Measurements from ENCODE around the gene MAGI2.

Gene MAGI2

GRCh38 chr7:78912781-78913180, 540.7 kb downstream of the MAGI2 start:
- DNase-seq (ENCODE audit: low spot score): no peak

- DNase-seq (ENCODE audit: low spot score): no peak
Measured at GRCh38 chr7:78906735-78907134, 546.7 kb downstream of the MAGI2 start.

- DNase-seq (ENCODE audit: low spot score): no peak
Measured at GRCh38 chr7:78905436-78905835, 548.0 kb downstream of the MAGI2 start.

- DNase-seq (ENCODE audit: low spot score): no peak
Measured at GRCh38 chr7:78904983-78905382, 548.5 kb downstream of the MAGI2 start.

GRCh38 chr7:78901566-78901965, 551.9 kb downstream of the MAGI2 start:
- no peak for DNase-seq (ENCODE audit: low spot score)

GRCh38 chr7:78900806-78901205, 552.7 kb downstream of the MAGI2 start:
- DNase-seq (ENCODE audit: low spot score): no peak

GRCh38 chr7:78895393-78895792, 558.1 kb downstream of the MAGI2 start:
- no peak for DNase-seq (ENCODE audit: low spot score)

GRCh38 chr7:78879206-78879605, 574.3 kb downstream of the MAGI2 start:
- DNase-seq (ENCODE audit: low spot score): no peak

GRCh38 chr7:78873117-78873516, 580.4 kb downstream of the MAGI2 start:
- DNase-seq (ENCODE audit: low spot score): no peak

- DNase-seq (ENCODE audit: low spot score): no peak
Measured at GRCh38 chr7:78864339-78864738, 589.1 kb downstream of the MAGI2 start.

- no peak for DNase-seq (ENCODE audit: low spot score)
Measured at GRCh38 chr7:78863281-78863680, 590.2 kb downstream of the MAGI2 start.

- no peak for DNase-seq (ENCODE audit: low spot score)
Measured at GRCh38 chr7:78862411-78862900, 591.0 kb downstream of the MAGI2 start.

- DNase-seq (ENCODE audit: low spot score): no peak
Measured at GRCh38 chr7:78852951-78853350, 600.5 kb downstream of the MAGI2 start.

GRCh38 chr7:78850093-78850740, 603.2 kb downstream of the MAGI2 start:
- no peak for DNase-seq (ENCODE audit: low spot score)

- DNase-seq (ENCODE audit: low spot score): no peak
Measured at GRCh38 chr7:78845155-78845554, 608.3 kb downstream of the MAGI2 start.

- no peak for DNase-seq (ENCODE audit: low spot score)
Measured at GRCh38 chr7:78842068-78842467, 611.4 kb downstream of the MAGI2 start.

GRCh38 chr7:78835897-78836296, 617.6 kb downstream of the MAGI2 start:
- no peak for DNase-seq (ENCODE audit: low spot score)

- DNase-seq (ENCODE audit: low spot score): no peak
Measured at GRCh38 chr7:78828317-78828716, 625.1 kb downstream of the MAGI2 start.

- DNase-seq (ENCODE audit: low spot score): no peak
Measured at GRCh38 chr7:78803501-78804127, 649.9 kb downstream of the MAGI2 start.

- DNase-seq (ENCODE audit: low spot score): no peak
Measured at GRCh38 chr7:78794101-78794500, 659.4 kb downstream of the MAGI2 start.

GRCh38 chr7:78792624-78793023, 660.8 kb downstream of the MAGI2 start:
- DNase-seq (ENCODE audit: low spot score): no peak

- DNase-seq (ENCODE audit: low spot score): no peak
Measured at GRCh38 chr7:78792006-78792405, 661.5 kb downstream of the MAGI2 start.

- no peak for DNase-seq (ENCODE audit: low spot score)
Measured at GRCh38 chr7:78788464-78788863, 665.0 kb downstream of the MAGI2 start.

GRCh38 chr7:78787854-78788253, 665.6 kb downstream of the MAGI2 start:
- DNase-seq (ENCODE audit: low spot score): no peak
